Measurements from ENCODE around the gene CCDC9. TPM values are rescaled to one million over a fixed set of nuclear protein-coding genes. Genes with fewer than 3 reads are reported as not detected.
"Not testable (repeated sequence)": the region's sequence is repeated elsewhere in the genome, so short reads cannot be mapped to it uniquely, and the experiment has no call there.

Gene CCDC9
- total RNA-seq, 1 donor from 2014 or later, result 4.0 TPM

DNA sequence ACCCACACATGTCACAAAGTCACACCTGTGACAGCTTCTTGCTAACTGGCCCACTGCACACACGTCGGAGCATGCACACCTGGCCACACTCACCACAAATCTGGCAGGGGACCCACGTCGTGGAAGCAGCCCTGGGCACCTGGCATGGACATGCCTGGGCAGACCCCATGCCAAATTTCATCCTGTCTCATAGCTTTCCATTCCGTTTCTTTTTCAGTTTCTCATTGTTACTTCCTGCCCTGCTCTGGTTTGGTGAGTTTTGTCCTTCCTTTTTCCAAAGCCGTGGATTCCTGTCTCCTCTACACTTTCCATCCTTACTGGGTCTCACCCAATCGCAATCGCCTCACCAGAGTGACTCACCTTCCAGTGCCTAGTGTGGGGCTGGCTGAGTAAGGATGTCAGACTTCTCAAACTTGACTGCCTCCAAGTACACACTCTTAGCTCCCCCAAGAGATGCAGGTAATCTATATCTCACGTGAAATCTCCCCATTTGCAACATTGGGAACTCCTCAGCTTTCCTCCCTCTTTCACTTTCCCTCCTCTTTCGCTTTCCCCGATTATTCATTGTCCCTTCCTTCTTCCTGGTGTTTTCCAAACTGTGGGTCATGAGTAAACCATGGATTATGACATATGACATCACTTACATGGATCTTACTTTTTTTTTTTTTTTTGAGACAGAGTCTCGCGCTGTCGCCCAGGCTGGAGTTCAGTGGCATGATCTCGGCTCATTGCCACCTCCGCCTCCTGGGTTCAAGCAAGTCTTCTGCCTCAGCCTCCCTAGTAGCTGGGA, 23.7 kb upstream of the CCDC9 start:
- DNase-seq (ENCODE audit: low read depth, low spot score), result no peak

DNA sequence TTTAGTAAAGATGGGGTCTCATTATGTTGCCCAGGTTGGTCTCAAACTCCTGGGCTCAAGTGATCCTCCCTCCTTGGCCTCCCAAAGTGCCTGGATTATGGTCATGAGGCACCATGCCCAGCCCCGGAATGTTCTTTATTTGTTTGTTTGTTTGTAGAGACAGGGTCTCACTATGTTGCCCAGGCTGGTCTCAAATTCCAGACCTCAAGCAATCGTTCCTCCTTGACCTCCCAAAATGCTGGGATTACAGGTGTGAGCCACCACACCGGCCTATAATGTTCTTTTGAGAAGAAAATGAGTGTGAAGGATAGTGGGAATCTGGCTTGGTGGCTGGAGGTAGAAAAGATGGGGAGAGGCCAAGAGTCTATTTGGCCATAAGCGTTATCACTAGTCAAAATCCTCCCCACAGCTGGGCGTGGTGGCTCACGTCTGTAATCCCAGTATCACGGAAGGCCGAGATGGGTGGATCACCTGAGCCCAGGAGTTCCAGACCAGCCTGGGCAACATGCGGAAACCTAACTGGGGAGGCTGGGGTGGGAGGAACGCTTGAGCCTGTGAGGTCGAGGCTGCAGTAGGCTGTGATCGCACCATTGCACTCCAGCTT, 20.2 kb upstream of the CCDC9 start:
- DNase-seq (ENCODE audit: low read depth, low spot score), result no peak

DNA sequence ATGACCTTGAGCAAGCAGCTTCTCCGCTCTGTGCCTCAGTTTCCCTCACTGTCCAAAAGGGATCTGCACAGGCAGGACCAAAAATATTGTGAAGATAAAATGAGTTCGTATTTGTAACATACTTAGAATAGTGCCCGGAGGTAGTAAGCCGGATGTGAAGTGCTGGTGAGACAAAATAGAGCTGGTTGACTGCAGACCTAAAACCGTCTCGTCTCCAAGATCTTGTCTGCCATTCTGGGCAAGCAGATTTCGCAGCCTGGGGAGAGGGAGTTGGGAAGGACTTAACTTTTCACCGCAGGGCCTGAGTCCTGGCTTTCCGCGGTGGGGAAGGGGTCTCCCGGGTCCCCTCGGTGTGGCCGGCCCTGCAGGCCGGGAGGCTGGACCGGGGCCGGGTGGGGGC, 17.2 kb upstream of the CCDC9 start:
- DNase-seq (ENCODE audit: low read depth, low spot score), result no peak

DNA sequence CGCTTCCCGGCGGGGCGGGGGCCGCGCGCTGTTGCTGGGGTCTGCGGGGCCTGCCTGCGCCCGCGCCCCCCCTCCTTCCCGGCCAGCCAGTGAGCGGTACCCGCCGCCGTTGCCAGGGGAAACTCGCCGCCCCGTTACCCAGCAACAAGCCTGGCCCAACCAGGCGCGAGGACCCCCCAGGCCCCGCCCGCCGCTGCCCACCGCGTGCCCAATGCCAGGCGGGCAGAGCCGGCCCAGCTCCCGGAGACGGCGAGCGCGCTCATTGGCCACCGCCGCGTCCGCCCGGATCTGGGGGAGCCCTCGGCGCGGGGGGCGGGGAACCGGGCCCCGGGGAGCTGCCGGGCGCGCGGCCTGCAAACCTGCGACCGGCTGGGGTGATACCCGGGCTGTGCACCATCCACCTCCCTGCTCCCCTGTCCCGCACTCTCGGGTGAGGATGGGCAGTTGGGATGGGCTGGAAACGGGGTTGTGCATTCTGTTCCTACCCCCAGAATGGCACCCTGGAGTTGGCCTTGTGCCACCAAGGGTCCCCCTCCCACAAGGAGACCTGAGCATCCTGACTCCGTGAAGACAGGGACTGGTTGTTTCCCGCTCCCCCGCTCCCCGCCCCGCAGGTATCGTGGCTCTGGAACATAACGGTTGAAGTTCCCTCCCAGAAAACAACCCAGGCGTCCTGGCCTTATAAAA, 16.6 kb upstream of the CCDC9 start:
- no peak for DNase-seq (ENCODE audit: low read depth, low spot score)

DNA sequence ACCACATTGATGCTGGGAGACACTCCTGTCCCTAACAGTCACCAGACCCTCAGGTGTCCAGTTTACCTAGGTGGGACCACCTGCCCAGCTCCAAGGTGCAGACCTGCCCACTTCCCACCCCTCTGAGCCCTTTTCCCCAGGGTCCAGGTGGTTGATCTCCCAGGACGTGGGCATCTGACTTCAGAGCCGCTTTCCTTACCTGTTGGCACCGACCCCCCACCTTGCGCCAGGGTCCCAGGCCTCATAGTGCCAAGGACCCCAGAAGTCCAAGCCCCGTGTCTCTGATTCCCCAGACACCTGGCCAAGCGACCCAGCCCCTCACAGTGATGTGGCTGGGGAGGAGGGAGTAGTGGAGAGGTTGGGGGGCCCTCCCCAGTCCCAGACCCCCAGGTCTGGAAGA, 15.8 kb upstream of the CCDC9 start:
- DNase-seq (ENCODE audit: low read depth, low spot score), result no peak

DNA sequence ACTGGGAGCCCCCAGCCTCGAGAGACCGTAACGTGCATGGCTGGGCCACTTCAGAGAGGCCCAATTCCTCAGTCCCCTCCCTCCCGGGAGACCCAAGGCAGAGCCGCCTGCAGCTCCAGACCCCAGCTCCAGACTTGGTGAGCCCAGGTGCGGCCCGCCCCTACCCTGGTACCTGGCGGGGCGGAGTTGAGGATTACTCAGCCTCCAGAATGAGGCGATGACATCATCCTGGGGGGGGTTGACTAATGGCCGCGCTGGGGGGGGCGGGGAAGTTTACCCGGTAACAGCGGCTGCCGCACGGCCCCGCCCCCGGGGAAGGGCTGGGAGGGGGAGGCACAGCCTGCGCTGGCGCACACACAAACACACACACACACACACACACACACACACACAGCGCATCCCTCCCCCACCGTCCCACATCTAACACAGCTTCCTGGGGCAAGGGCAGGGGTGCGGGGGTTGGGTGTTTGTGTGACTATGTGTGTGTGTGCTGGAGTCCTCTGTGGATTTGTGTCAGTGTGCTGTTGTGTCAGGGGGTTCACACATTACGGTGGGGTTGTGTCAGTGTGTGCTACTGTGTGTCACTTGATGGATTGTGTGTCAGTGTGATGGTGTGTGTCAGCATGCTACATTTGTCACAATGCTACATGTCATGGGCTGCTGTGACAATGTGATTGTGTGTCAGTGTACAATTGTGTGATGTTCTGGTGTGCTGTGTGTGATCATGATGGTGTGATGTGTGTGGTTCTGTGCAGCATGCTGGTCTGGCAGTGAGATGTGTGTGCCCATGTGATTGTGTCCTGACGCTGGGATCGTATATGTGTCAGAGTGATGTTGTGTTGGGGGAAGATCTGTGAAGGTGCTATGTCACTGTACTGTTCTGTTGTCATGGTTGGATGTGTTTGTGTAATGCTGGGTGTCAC, 15.1 kb upstream of the CCDC9 start:
- no peak for DNase-seq (ENCODE audit: low read depth, low spot score)

DNA sequence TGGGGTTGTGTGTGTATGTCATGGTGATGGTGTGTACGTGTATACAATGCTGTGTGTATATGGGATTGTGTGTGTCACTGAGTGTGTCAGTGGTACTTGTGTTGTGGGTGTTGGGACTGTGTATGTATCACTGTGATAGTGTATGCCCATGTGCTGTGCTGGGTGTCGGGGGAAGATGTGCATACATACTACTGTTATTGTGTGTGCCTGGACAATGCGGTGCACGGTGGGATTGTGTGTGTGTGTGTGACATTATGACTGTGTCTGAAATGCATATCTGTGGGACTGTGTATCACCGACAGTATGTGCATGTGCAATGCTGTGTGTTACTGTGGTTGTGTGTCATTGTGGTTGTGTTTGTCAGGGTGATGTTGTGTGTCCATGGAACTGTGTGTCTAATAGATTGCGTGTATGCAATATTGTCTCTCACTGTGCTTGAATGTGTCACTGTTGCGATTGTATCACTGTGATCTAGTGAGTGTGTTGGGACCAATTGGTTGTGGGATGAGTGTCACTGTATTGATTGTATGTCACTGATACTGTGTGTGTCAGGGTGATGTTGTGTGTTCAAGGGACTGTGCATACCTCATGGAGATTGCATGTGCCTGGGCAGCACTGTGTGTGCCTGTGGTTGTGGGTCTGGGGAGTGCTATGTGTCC, 14.3 kb upstream of the CCDC9 start:
- no peak for DNase-seq (ENCODE audit: low read depth, low spot score)

DNA sequence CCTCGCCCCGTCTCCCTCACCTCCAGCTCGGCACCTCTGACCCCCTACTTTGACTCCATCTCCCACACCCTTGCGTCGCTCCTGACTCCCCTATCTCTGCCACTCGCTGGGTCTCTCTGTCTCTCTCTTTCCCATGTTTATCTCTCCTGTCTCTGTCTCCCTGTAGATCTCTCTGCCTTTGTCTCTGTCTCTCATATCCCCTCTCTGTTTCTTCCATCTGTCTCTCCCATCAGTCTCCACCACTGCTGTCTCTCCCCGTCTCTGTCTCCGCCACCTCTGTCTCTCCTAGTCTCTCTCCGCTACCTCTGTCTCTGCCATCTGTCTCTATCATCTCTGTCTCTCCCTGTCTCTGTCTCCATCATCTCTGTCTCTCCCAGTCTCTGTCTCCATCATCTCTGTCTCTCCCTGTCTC, 13.0 kb upstream of the CCDC9 start:
- no peak for DNase-seq (ENCODE audit: low read depth, low spot score)

DNA sequence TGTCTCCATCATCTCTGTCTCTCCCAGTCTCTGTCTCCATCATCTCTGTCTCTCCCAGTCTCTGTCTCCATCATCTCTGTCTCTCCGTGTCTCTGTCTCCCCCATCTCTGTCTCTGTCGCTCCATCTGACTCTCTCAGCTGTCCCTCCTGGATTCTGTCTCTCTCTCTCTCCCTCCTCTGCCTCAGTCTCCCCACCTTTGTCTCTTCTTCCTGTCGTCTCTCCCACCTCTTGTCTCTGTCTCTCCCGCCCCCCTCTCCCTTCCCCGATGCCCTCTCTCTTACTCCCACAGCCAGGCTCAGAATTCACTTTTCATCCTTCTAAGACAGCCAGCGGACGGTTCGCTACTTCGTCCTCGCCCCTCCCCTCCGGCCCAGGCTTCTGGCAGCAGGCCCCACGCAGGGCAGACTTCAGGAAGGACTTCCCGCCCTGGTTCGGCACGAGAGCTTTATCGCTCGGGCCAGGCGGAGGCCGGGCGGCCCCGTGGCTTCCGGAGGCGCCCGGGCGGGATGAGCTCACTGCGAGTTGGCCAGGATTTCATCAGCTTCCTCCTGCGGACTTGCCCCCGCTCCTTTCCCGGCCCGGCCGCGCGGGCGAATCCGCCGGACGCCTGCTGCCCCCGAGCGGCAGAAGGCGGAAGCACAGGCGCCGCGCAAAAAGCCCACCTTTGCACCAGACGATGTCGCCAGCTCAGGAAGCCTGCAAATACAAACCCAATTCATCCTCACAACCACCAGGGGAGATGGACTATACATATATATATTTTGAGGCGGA, 12.4 kb upstream of the CCDC9 start:
- peak; percentile 95 for DNase-seq (ENCODE audit: low read depth, low spot score)

DNA sequence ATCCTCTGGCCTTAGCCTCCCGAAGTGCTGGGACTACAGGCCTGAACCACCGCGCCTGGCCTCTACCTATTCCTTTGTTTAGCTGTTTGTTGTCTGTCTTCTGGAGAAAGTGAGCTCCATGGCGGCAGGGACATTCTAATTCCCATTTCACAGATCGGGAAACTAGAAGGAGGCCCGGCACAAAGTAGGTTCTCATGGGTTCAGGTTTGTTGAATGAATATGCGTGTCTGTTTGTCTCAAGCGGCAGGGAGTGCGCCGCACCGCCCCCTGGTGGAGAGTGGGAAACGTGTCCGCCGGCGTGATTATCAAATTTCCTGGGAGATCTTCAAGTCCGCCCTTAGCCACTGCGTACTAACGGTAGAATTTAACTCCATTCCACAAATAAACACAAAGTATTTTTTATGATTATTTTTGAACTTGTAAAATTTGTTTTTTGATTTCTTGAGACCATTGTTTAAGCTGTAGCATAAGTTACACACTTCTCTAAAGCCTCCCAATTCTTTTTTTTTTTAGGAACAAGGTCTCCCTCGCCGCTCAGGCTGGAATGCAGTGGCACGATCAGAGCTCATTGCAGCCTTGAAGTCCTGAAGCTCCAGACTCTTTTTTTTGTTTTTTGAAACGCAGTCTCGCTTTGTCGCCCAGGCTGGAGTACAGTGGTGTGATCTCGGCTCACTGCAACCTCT, 8.9 kb upstream of the CCDC9 start:
- no peak for DNase-seq (ENCODE audit: low read depth, low spot score)

DNA sequence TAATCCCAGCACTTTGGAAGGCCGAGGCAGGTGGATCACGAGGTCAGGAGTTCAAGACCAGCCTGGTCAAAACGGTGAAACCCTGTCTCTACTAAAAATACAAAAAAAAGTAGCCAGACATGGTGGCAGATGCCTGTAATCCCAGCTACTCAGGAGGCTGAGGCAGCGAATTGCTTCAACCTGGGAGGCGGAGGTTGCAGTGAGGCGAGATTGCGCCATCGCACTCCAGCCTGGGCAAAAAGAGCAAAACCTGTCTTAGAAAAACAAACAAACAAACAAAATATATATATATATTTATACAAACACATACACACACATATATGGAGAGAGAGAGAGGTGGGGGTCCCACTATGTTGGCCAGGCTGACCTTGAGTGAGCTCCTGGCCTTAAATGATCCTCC, 3.3 kb upstream of the CCDC9 start:
- not testable (repeated sequence) for DNase-seq (ENCODE audit: low read depth, low spot score)

DNA sequence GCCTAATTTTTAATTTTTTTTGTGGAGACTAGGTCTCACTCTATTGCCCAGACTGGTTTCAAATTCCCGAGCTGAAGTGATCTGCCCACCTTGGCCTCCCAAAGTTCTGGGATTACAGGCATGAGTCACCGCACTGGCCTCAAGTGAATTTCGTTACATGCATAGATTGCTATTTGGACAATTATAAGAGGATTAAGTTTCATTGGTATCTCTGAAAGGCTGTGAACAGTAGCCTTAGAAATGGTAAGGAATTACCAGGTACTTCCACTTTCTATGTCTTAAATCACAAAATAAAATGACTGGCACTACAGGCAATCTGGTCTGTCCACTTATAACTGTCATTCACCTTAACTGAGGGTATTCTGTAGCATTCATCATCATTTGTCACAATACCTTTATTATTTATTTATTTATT, 2.9 kb upstream of the CCDC9 start:
- no peak for DNase-seq (ENCODE audit: low read depth, low spot score)

DNA sequence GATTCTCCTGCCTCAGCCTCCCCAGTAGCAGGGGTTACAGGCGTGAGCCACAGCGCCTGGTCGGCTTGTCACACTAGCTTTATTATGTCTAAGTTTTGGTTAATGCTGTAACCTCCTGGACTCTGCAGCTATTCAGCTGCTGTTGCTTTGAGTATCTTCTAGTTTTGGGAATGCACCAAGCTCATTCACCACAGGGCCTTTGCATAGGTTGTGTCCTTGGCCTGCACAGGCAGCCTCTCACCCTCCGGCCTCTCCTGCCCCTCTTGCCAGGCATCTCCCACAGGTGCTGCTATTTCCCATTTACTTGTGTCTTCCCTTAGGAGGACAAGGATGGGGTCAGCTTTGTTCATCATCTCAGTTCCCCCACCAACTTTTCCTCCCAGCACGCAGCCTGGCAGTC, 2.4 kb upstream of the CCDC9 start:
- DNase-seq (ENCODE audit: low read depth, low spot score), result no peak

DNA sequence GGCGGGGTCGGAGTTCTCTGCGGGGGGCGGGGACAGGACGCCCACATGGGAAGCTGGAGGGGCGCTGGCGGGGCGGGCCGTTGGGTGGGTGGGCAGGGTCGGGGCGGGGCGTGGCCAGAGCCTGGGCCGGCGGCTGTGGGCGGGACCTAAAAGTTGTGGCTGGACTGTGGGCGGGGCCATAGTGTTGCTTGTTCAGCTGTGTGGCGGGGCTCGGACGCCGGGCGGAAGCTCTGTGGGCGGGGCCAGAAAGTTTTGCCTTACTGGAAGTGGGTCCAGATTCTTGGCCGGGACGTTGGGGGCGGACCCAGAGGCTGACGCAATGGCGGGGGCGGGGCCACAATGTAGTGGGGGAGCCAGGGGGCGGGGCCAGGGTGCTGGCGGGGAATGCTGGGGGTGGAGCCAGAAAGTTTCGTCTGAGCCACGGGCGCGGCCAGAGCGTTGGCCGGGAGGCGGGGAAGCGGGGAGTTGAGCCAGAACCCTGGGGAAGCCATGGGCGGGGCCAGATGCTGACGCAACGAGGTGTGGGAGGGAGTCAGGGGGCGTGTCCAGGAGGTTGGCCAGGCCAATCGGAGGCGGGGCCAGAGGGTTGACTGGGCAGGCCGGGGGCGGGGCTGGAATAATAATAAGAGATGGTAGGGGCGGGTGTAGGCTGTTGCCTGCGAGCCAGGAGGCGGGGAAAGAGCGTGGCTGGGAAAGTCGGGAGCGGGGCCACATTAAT, 527 bp downstream of the CCDC9 start:
- peak; percentile 93 for DNase-seq (ENCODE audit: low read depth, low spot score)

DNA sequence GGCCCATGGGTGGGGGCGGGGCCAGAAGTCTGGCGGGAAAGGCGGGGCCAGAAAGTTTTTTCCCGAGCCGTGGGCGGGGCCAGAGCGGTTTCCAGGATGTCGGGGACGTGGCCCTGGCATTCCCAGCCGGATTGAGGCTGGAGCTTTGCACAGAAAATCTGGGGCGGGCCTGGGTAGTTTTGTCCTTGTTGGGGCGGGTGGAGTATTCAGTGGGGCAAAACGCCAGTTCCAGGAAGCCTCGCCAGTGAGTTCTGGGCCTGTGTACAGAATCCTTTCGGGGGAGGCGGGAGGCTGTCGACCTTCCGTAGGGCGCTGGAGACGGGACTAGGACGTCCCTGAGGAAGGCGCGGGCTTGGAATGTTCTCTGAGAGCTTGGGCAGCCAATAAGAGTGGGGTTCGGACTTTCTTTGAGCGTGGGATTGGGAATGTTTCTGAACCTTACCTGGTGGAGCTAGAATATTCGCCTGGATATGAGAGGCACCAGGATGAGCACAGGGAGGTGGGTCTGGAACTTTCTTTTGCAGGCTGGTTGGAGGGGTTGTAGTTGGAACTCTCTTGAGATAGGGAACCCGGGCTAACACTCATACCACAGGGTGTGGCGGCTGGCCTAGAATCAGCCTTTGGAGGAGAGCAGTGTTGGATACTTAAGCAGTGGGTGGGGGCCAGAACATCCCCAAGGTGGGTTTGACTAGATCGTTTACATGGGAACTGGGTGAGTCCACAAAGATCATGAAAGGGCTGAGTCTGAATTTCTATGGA, 1.3 kb downstream of the CCDC9 start:
- no peak for DNase-seq (ENCODE audit: low read depth, low spot score)

DNA sequence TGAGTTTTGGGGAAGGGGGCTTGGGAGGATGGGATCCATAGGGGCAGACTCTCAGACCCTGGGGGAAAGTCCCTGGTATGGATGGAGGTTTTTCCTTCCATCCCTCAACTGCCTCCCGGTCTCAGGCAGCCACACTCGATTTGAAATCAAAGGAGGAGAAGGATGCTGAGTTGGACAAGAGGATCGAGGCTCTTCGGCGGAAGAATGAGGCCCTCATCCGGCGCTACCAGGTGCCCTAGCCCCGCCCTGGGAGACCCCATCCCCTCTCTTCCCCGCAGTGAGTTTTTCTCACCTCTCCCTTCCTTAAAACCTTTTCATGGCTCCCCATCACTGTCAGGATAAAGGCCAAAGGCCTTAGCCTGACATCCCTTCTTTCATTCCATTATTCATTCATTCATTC, 2.1 kb downstream of the CCDC9 start:
- no peak for DNase-seq (ENCODE audit: low read depth, low spot score)

DNA sequence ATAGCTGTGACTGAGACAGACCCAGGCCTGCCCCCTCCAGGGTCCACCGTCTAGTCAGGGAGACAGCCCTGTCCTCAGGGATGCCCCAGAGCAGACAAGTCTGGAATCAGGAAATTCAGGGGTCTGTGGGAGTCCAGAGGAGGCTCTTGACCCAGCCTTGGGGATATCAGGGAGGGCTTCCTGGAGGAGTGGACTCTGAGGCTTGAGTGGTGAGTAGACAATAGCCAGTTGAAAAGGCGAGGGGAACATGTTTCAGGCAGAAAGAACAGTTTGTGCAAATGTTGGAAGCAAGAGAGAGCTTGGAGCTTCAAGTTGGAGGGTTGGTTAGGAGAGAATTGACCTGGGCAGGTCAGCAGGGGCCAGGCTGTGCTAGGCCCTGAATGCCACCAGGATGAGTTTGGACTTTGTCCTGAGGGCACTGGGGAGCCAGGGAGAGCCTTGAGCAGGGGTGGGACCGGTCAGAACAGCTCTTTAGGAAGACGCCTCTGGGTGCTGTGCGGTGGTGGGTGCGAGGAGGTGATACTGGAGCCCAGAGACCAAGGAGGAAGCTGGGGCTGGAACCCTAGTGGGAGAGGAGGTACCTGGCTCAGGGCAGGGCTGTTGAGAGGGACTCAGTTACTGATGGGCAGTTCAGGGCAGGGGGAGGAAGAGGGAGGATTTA, 2.7 kb downstream of the CCDC9 start:
- no peak for DNase-seq (ENCODE audit: low read depth, low spot score)

DNA sequence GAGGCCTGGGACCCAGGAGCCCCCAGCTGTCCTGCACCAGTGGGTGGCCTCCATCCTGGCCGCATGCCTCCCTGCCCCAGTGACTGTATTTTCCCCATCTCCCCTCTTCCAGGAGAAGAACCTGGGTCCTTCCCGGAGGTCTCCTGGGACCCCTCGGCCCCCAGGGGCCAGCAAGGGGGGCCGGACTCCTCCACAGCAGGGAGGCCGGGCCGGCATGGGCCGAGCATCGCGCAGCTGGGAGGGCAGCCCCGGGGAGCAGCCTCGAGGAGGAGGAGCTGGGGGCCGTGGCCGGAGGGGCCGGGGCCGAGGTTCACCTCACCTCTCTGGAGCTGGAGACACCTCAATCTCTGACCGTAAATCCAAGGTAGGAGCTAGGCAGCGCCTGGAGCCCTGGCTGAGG, 4.2 kb downstream of the CCDC9 start:
- no peak for DNase-seq (ENCODE audit: low read depth, low spot score)
